WI38 (cell line): ENCODE results near the gene BDH1.
A peak's percentile ranks its signal among the peaks of the same experiment; 100 is the strongest.

Source experiments
- H3K4me3 ChIP-seq: 2 replicates; pipeline ENCODE4 v1.5.1; 2011; ENCODE audit warnings: low read depth, mild to moderate bottlenecking, control low read depth, low read length
- TF ChIP-seq, protein P1 (sequence below): IDR thresholded peaks from 2 replicates; pipeline ENCODE4 v1.5.1; 2012; ENCODE audit warnings: low read depth, mild to moderate bottlenecking, control low read depth, low read length

BDH1 gene

GRCh38 chr3:197562398-197563251 is 6.9 kb upstream of the BDH1 start:
- TF ChIP-seq, protein P1, sequence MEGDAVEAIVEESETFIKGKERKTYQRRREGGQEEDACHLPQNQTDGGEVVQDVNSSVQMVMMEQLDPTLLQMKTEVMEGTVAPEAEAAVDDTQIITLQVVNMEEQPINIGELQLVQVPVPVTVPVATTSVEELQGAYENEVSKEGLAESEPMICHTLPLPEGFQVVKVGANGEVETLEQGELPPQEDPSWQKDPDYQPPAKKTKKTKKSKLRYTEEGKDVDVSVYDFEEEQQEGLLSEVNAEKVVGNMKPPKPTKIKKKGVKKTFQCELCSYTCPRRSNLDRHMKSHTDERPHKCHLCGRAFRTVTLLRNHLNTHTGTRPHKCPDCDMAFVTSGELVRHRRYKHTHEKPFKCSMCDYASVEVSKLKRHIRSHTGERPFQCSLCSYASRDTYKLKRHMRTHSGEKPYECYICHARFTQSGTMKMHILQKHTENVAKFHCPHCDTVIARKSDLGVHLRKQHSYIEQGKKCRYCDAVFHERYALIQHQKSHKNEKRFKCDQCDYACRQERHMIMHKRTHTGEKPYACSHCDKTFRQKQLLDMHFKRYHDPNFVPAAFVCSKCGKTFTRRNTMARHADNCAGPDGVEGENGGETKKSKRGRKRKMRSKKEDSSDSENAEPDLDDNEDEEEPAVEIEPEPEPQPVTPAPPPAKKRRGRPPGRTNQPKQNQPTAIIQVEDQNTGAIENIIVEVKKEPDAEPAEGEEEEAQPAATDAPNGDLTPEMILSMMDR = no peak
- no peak overlapping the region for H3K4me3 ChIP-seq

- TF ChIP-seq, protein P1 = no peak
- H3K4me3 ChIP-seq = no peak overlapping the region
Measured at GRCh38 chr3:197561926-197562325, 6.2 kb upstream of the BDH1 start.

DNA sequence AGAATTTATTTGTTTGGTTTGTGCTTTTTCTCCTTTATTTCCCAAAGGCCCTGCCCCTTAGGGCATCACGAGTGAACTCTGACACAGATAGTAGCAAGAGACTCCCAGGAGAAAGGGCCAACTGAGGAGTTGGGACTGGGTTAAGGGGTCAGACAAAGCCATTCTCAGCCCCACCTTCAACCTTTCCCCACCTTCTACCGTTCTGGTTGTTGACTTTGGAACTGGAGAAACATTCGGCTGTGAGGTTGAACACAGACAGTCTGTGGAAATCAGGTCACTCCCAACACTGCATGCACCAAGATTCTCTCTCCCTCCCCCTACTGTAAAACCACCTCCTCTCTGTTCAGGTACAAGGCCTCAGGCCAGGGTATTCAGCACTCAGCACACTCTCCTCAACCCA is 3.9 kb upstream of the BDH1 start:
- TF ChIP-seq, protein P1 = no peak
- H3K4me3 ChIP-seq = no peak overlapping the region

GRCh38 chr3:197554562-197555280 is 1.0 kb downstream of the BDH1 start:
- TF ChIP-seq, protein P1 = peak; percentile 48
- H3K4me3 ChIP-seq = peak overlapping the region; percentile 77

DNA sequence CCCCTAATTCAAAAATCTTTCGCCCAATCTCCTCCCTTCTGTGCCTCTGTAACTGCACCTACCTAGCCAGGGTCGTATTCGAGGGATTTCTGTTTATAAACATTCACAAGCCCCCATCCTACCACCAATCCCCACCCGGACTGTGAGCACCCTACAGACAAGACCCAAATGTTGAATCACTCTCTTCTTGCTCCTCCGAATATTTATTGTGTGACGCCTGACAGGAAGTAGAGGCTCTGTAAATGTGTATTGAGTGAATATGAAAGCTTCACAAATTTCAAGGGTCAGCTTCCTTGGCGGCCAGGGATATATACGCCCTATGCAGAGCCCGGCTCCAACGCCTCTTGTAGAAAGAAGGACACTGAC is 1.6 kb downstream of the BDH1 start:
- H3K4me3 ChIP-seq = peak overlapping the region; percentile 77
- TF ChIP-seq, protein P1 = no peak

GRCh38 chr3:197552198-197552597 is 3.6 kb downstream of the BDH1 start:
- TF ChIP-seq, protein P1 = no peak
- no peak overlapping the region for H3K4me3 ChIP-seq

DNA sequence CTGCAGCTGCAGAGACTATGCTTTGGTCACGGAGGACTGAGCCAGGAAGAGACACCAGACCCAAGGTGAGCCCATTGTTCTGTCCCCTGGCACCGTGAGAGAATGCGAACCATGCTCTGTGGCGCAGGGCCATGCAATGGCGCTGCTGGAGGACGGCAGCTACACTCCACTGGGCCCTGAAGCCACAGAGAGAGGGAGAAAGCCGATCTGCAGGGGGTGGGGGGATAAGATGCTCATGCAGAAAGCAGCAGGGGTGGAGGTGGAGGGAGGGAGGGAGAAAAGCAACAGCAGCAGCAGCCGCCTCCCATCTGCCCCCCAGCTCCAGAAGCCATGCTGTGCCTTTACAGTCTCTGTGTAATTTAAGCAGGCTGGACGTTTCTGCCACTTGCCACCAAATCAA is 5.3 kb downstream of the BDH1 start:
- no peak overlapping the region for H3K4me3 ChIP-seq
- TF ChIP-seq, protein P1 = no peak
